GM12801 (cell line): ENCODE data around the gene NEURL1.

Experiments used
- TF ChIP-seq, protein P1 (sequence below): IDR thresholded peaks from one replicate; pipeline ENCODE4 v1.5.1; 2011; ENCODE audit warnings: control low read depth; ENCODE audit not compliant: insufficient read length; ENCODE audit errors: extremely low read depth

Gene NEURL1

DNA sequence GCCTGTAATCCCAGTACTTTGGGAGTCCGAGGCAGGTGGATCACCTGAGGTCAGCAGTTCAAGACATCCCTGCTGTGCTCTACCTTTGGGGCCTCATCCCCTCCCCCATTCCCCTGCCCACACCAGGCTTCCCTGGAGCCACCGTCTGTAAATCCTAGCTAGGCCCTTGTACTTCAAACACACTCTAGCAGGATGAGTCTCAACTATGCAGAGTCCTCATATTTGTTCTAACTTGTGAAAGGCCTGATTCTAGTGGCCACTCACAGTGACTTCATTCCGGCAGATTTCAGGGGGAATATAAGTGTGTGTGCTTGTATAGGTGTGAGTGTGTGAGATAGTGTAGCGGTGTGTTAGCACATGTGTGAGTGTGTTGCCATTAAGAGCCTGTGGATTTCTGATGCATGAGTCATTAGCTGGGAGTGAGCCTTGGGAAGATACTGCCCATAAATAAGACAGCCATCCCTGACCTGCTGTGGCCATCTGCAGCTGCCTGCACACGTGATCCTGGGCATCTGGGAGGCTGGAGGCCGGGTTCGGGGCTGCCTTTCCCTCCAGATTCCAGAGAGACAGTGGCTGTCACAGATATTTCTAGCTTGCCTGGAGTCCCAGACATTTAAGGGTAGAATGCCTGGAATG, 1.7 kb upstream of the NEURL1 start:
- TF ChIP-seq, protein P1, sequence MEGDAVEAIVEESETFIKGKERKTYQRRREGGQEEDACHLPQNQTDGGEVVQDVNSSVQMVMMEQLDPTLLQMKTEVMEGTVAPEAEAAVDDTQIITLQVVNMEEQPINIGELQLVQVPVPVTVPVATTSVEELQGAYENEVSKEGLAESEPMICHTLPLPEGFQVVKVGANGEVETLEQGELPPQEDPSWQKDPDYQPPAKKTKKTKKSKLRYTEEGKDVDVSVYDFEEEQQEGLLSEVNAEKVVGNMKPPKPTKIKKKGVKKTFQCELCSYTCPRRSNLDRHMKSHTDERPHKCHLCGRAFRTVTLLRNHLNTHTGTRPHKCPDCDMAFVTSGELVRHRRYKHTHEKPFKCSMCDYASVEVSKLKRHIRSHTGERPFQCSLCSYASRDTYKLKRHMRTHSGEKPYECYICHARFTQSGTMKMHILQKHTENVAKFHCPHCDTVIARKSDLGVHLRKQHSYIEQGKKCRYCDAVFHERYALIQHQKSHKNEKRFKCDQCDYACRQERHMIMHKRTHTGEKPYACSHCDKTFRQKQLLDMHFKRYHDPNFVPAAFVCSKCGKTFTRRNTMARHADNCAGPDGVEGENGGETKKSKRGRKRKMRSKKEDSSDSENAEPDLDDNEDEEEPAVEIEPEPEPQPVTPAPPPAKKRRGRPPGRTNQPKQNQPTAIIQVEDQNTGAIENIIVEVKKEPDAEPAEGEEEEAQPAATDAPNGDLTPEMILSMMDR: no peak

DNA sequence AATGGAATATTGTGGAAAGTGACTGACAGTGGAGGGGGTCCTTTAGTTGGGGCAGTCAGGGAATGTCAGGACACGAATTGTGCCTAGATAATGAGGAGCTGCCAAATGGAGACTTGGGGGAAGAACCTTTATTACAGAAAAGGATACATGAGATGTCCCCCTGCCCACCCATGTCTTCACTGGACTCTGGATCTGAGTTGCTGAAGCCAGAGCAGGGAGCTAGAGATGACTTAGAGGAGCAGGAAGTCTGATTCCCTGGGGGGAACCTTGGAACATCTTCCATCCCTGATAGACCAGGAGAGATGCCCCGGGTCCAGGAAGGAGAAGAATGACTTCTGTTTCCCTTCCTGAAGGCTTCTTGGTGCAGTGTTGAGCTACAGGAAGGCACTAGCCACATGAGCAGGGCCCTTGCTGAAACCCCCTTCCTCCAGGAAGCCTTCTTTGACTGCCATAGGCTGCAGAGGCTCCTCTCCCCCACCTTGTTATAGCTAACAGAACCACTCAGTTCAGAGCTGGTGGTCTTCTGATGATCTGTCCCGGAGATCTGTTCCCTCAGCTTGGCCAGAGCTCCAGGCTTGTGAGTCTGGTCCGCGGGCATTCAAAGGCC, 747 bp upstream of the NEURL1 start:
- TF ChIP-seq, protein P1: no peak

DNA sequence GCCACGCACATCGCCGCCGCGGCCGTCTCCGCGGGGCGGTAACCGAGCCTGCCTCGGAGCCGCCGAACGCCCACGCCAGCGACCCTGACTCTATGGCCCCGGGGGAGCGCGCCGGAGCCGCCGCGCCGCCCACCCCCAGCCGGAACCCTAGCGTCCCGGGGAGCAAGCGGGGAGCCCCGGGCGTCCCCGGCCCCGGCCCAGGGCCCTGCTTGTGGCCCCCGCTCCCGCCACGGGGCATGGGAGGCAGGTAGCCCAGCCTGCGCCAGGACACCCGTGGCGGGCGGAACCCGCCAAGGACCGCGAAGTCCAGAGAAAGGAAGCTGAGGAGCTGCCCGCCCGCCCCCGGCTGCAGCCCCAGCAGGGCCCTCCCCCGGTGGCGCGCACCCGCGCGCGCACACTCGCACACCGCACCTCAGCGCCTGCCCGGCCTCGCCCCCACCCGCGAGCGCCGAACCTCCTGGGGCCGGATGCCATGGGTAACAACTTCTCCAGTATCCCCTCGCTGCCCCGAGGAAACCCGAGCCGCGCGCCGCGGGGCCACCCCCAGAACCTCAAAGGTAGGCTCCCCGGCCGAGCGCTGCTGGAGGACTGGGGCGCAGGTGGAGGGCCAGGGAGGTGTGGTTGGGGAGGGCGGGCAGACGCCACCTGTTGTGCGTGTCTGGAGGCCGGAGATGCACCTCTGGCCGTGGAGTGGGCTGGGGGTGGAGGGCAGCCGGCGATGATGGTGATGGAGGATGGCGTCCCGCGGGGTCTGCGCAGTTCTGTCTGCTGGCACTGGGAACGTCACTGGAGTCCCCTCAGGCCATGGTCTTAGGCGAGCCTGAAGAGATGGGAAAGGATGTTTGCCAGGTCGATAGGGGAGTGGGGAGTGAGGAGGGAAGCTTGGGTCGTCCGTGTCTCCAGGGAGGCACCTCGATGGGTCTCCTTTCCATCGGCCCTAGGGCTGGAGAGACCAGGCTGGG, 692 bp downstream of the NEURL1 start:
- TF ChIP-seq, protein P1: no peak

DNA sequence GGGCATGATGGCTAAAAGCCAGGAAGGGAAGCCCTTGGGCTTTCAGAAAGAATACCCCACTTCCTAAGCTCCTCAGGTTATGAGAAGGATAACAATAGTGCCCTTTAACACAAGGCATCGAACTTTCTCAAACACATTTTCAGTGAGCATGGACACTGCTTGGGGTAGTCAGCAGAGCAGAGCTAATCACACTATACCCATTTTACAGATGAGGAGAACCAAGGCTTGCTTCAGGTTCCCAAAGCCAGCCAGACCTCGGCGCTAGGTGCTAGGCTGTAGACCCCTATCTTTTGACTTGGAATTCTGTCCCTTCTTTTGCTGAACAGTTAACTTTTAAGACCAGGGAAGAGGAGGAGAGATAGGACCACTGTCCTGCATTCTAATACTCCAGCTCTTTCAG, 1.8 kb downstream of the NEURL1 start:
- TF ChIP-seq, protein P1: no peak

DNA sequence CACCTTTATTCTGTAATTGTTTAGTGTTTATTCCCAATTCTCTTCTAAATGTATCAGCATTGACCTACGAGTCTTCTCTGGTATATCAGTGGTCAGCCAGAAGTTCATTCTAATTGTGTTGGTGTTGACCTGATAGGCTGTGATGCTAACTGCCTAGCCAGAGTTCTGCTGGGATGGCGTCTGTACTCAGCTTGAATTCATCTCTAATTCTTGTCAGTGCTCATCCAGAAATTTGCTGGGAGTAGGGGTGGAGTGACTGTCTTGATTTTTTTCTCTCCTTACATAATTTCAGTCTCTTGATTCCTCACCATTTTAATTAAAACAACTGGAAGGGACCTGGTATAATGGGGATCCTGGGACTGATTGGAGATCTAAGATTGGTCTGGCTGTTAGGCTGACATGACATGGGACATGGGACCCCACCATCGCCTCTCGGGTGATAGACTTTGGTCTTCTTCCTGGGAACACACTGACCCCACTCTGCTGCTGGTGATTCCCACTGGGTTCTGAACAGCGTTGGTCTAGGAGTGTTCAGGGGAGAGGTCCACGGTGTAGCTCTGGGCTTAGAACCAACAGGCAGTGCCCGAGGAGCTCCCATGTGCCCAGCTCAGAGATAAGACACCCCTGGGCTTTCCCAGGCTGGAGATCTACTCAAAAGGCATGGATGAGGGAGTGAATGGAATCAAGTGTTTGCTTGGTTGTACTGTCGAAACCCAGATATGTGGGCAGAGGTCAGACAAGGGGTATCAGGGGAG, 3.8 kb downstream of the NEURL1 start:
- TF ChIP-seq, protein P1: no peak

DNA sequence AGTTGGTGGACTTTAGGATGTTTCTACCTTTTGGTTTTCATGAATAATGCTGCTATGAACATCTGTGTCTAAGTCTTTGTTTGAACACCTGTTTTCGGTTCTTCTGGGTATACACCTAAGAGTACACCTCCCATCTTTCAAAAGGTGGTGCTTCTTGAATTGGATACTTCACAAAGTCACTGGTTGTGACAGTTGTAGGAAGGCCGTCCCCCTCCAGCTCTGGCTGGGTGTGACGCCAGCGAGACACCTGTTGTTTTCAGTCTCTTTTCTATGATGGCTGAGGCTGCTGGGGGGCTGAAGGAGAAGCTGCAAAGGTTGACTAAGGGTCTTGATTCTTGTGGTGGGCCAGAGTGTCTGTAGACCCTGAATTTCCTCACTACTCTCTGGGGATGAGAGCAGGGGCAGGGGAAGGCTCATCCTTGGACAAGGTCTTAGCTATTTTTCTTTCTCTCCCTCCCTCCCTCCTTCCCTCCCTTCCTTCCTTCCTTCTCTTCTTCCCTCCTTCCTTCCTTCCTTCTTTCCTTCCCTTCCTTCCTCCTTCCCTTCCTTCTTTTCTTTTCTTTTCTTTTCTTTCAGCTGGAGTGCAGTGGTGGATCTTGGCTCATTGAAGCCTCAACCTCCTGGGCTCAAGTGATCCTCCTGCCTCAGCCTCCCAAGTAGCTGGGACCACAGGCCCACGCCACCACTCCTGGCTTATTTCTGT, 5.6 kb downstream of the NEURL1 start:
- TF ChIP-seq, protein P1: no peak
